WTC11 (cell line): Measurements from ENCODE around the gene ZMYND8. TPM values are rescaled to one million over a fixed set of nuclear protein-coding genes. Genes with fewer than 3 reads are reported as not detected.

Experiments
- ATAC-seq: fragments of 200-7000 bp; cut with Tn5 transposase; 2 replicates; pipeline ENCODE4 v1.10.0; 2021; ENCODE audit warnings: mild to moderate bottlenecking, moderate library complexity
- CTCF ChIA-PET: fragments of 300-600 bp; sonication (Branson Sonifier 250); formaldehyde crosslinking; loops from one replicate; lab custom pipeline; 2021; ENCODE audit warnings: antibody characterized with exemption; lab: Charles Lee
- POLR2A ChIA-PET: fragments of 350-600 bp; sonication (Branson Sonifier 250); formaldehyde crosslinking; loops from one replicate; lab custom pipeline; 2021; ENCODE audit warnings: antibody characterized with exemption; lab: Charles Lee
- DNase-seq: peaks from one replicate; pipeline ENCODE4 v3.0.0; 2021; ENCODE audit warnings: low spot score
- H3K27ac Mint-ChIP-seq: 2 replicates; pipeline ENCODE4 v1.8.0; 2021; ENCODE audit warnings: mixed read lengths
- H3K27me3 Mint-ChIP-seq: 2 replicates; pipeline ENCODE4 v1.8.0; 2021; ENCODE audit warnings: low read depth, mild to moderate bottlenecking, moderate library complexity, mixed read lengths
- H3K36me3 Mint-ChIP-seq: 2 replicates; pipeline ENCODE4 v1.8.0; 2021; ENCODE audit warnings: mixed read lengths
- H3K4me1 Mint-ChIP-seq: 2 replicates; pipeline ENCODE4 v1.8.0; 2022; ENCODE audit warnings: mixed read lengths
- H3K4me3 Mint-ChIP-seq: 2 replicates; pipeline ENCODE4 v1.8.0; 2021; ENCODE audit warnings: mild to moderate bottlenecking, moderate library complexity, mixed read lengths
- H3K9me3 Mint-ChIP-seq: 2 replicates; pipeline ENCODE4 v1.8.0; 2021; ENCODE audit warnings: mixed read lengths
- CREB1 ChIP-seq: sonication (generic); formaldehyde crosslinking; IDR thresholded peaks from 2 replicates; pipeline ENCODE4 v1.8.0; 2023; ENCODE audit warnings: mild to moderate bottlenecking, missing genetic modification reagents
- EMX1 ChIP-seq: fragments of 250-450 bp; sonication (Bioruptor Pico); IDR thresholded peaks from 2 replicates; pipeline ENCODE4 v1.8.0; 2021; ENCODE audit warnings: mild to moderate bottlenecking
- ESRRA ChIP-seq: sonication (generic); formaldehyde crosslinking; IDR thresholded peaks from 2 replicates; pipeline ENCODE4 v1.8.1; 2022; ENCODE audit warnings: mild to moderate bottlenecking, missing genetic modification reagents, borderline replicate concordance
- FOXJ3 ChIP-seq: sonication (generic); formaldehyde crosslinking; IDR thresholded peaks from 2 replicates; pipeline ENCODE4 v1.9.0; 2021; ENCODE audit warnings: missing genetic modification reagents, mild to moderate bottlenecking, borderline replicate concordance
- GABPB1 ChIP-seq: sonication (generic); formaldehyde crosslinking; IDR thresholded peaks from 2 replicates; pipeline ENCODE4 v1.8.1; 2023; ENCODE audit warnings: mild to moderate bottlenecking, missing genetic modification reagents
- JAZF1 ChIP-seq: fragments of 250-450 bp; sonication (Bioruptor Pico); IDR thresholded peaks from 2 replicates; pipeline ENCODE4 v1.9.0; 2021; ENCODE audit warnings: moderate library complexity, mild to moderate bottlenecking, inconsistent platforms
- JUN ChIP-seq: sonication (generic); formaldehyde crosslinking; IDR thresholded peaks from 2 replicates; pipeline ENCODE4 v1.8.0; 2023; ENCODE audit warnings: mild to moderate bottlenecking, missing genetic modification reagents
- MYBL2 ChIP-seq: sonication (generic); formaldehyde crosslinking; IDR thresholded peaks from 2 replicates; pipeline ENCODE4 v1.8.1; 2023; ENCODE audit warnings: mild to moderate bottlenecking, moderate library complexity, missing genetic modification reagents
- NFE2L1 ChIP-seq: sonication (generic); formaldehyde crosslinking; IDR thresholded peaks from 2 replicates; pipeline ENCODE4 v1.8.1; 2023; ENCODE audit warnings: missing genetic modification reagents
- NR2C2 ChIP-seq: sonication (generic); formaldehyde crosslinking; IDR thresholded peaks from 2 replicates; pipeline ENCODE4 v1.8.0; 2022; ENCODE audit warnings: mild to moderate bottlenecking, missing genetic modification reagents
- OVOL2 ChIP-seq: fragments of 250-450 bp; sonication (Bioruptor Pico); IDR thresholded peaks from 2 replicates; pipeline ENCODE4 v1.9.0; 2021; ENCODE audit warnings: mild to moderate bottlenecking, borderline replicate concordance
- RELA ChIP-seq: sonication (generic); formaldehyde crosslinking; IDR thresholded peaks from 2 replicates; pipeline ENCODE4 v1.8.1; 2022; ENCODE audit warnings: missing genetic modification reagents, mild to moderate bottlenecking, borderline replicate concordance
- SOX15 ChIP-seq: fragments of 250-450 bp; sonication (Bioruptor Pico); IDR thresholded peaks from 2 replicates; pipeline ENCODE4 v1.9.0; 2021; ENCODE audit warnings: mild to moderate bottlenecking
- ZNF121 ChIP-seq: sonication (generic); formaldehyde crosslinking; IDR thresholded peaks from 2 replicates; pipeline ENCODE4 v1.8.0; 2023; ENCODE audit warnings: missing genetic modification reagents
- ZNF317 ChIP-seq: sonication (generic); formaldehyde crosslinking; IDR thresholded peaks from 2 replicates; pipeline ENCODE4 v1.8.1; 2023; ENCODE audit warnings: low read depth, mild to moderate bottlenecking, moderate library complexity, missing genetic modification reagents, borderline replicate concordance
- total RNA-seq: library from RNA; stranded (reverse); gene quantifications from 3 replicates; pipeline ENCODE4 v1.2.3, GENCODE V29; 2021
- TF ChIP-seq, protein P1 (sequence below): sonication (generic); formaldehyde crosslinking; IDR thresholded peaks from 2 replicates; pipeline ENCODE4 v1.8.0; 2023; ENCODE audit warnings: mild to moderate bottlenecking, missing genetic modification reagents
- TF ChIP-seq, protein P2 (sequence below): sonication (generic); formaldehyde crosslinking; conservative IDR thresholded peaks from 2 replicates; pipeline ENCODE4 v1.8.1; 2023; ENCODE audit warnings: mild to moderate bottlenecking, low read depth, missing genetic modification reagents, moderate library complexity
- TF ChIP-seq, protein P3 (sequence below): sonication (generic); formaldehyde crosslinking; IDR thresholded peaks from 2 replicates; pipeline ENCODE4 v1.8.1; 2022; ENCODE audit warnings: mild to moderate bottlenecking, moderate library complexity, missing genetic modification reagents
- TF ChIP-seq, protein P4 (sequence below): fragments of 200-600 bp; IDR thresholded peaks from 2 replicates; pipeline ENCODE4 v1.8.0; 2022; ENCODE audit warnings: antibody characterized with exemption
- TF ChIP-seq, protein P5 (sequence below): sonication (generic); formaldehyde crosslinking; IDR thresholded peaks from 2 replicates; pipeline ENCODE4 v1.8.1; 2022; ENCODE audit warnings: low read depth, mild to moderate bottlenecking, moderate library complexity, missing genetic modification reagents, borderline replicate concordance

ZMYND8 gene
- total RNA-seq, 1 experiment from 2014 or later, result 114 TPM

DNA sequence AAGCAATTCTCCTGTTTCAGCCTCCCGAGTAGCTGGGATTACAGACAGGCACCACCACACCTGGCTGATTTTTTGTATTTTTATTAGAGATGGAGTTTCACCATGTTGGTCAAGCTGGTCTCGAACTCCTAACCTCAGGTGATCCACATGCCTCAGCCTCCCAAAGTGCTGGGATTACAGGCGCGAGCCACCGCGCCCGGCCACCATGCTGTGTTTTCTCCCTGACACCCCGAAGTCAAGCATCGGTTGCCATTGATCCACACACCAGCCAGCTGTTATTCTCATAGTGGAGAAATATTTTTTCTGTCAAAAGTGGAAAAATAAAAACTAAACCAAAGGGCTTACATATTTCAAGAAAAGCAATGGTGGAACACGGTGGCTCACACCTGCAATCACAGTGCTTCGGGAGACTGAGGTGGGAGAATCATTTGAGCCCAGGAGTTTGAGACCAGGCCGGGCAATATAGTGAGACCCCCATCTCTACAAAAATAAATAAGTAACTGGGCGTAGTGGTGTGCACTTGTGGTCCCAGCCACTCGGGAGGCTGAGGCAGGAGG, 157.4 kb downstream of the ZMYND8 start (continued):
- no peak for TF ChIP-seq ZNF317 (CRISPR knock-in tag)

DNA sequence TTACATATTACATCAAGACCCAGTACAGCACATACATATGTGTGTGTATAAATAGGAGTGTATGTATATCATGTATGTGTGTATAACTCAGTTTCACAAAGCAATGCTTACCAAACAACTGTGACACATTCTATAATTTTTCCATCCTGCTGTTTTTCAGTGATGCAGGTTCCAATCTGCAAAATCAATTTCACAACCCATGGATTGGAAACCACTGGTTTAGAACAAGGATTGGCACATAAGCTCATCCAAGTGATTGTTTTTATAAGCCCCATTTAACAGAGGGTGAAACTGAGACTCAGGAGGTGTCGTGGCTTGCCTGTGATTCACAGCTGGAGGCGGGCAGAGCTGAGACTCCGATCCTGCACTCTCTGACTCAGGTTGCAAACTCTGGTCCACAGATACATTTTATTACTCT, 158.2 kb downstream of the ZMYND8 start:
- TF ChIP-seq, protein P1, sequence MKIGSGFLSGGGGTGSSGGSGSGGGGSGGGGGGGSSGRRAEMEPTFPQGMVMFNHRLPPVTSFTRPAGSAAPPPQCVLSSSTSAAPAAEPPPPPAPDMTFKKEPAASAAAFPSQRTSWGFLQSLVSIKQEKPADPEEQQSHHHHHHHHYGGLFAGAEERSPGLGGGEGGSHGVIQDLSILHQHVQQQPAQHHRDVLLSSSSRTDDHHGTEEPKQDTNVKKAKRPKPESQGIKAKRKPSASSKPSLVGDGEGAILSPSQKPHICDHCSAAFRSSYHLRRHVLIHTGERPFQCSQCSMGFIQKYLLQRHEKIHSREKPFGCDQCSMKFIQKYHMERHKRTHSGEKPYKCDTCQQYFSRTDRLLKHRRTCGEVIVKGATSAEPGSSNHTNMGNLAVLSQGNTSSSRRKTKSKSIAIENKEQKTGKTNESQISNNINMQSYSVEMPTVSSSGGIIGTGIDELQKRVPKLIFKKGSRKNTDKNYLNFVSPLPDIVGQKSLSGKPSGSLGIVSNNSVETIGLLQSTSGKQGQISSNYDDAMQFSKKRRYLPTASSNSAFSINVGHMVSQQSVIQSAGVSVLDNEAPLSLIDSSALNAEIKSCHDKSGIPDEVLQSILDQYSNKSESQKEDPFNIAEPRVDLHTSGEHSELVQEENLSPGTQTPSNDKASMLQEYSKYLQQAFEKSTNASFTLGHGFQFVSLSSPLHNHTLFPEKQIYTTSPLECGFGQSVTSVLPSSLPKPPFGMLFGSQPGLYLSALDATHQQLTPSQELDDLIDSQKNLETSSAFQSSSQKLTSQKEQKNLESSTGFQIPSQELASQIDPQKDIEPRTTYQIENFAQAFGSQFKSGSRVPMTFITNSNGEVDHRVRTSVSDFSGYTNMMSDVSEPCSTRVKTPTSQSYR, result no peak
- TF ChIP-seq MYBL2 (CRISPR knock-in tag) (no peak), ESRRA (CRISPR knock-in tag) (no peak), RELA (CRISPR knock-in tag) (no peak), NR2C2 (CRISPR knock-in tag) (no peak), NFE2L1 (no peak), OVOL2 (no peak), FOXJ3 (CRISPR knock-in tag) (no peak), SOX15 (no peak), JUN (CRISPR knock-in tag) (no peak), CREB1 (CRISPR knock-in tag) (no peak)
- TF ChIP-seq, protein P2, sequence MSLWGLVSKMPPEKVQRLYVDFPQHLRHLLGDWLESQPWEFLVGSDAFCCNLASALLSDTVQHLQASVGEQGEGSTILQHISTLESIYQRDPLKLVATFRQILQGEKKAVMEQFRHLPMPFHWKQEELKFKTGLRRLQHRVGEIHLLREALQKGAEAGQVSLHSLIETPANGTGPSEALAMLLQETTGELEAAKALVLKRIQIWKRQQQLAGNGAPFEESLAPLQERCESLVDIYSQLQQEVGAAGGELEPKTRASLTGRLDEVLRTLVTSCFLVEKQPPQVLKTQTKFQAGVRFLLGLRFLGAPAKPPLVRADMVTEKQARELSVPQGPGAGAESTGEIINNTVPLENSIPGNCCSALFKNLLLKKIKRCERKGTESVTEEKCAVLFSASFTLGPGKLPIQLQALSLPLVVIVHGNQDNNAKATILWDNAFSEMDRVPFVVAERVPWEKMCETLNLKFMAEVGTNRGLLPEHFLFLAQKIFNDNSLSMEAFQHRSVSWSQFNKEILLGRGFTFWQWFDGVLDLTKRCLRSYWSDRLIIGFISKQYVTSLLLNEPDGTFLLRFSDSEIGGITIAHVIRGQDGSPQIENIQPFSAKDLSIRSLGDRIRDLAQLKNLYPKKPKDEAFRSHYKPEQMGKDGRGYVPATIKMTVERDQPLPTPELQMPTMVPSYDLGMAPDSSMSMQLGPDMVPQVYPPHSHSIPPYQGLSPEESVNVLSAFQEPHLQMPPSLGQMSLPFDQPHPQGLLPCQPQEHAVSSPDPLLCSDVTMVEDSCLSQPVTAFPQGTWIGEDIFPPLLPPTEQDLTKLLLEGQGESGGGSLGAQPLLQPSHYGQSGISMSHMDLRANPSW (CRISPR knock-in tag), result no peak
- TF ChIP-seq, protein P3, sequence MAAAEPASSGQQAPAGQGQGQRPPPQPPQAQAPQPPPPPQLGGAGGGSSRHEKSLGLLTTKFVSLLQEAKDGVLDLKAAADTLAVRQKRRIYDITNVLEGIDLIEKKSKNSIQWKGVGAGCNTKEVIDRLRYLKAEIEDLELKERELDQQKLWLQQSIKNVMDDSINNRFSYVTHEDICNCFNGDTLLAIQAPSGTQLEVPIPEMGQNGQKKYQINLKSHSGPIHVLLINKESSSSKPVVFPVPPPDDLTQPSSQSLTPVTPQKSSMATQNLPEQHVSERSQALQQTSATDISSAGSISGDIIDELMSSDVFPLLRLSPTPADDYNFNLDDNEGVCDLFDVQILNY, result no peak
- TF ChIP-seq, all 79 proteins: peak for 0
- ChIA-PET CTCF (interaction anchor here (1.6 to 2.6 kb wide), 2 partner anchors 8 to 186 kb away, joined by 6 to 21 read pairs; no protein-coding TSS in a partner anchor), POLR2A (interaction anchor here (0.6 kb wide), 1 partner anchor 205 kb away, joined by 5 read pairs; no protein-coding TSS in a partner anchor)
- no peaks in the 10 kb centered on the region for H3K36me3 Mint-ChIP-seq
- H3K9me3 Mint-ChIP-seq, result no peaks in the 10 kb centered on the region
- H3K27ac Mint-ChIP-seq, result no peak overlapping the region
- no peaks in the 10 kb centered on the region for H3K27me3 Mint-ChIP-seq
- 0 out of 2 replicates have a peak, but pooled peaks cover 2% of the 10 kb centered on the region for H3K4me1 Mint-ChIP-seq
- H3K4me3 Mint-ChIP-seq, result no peak overlapping the region
- ATAC-seq, result no peak
- DNase-seq, result no peak

DNA sequence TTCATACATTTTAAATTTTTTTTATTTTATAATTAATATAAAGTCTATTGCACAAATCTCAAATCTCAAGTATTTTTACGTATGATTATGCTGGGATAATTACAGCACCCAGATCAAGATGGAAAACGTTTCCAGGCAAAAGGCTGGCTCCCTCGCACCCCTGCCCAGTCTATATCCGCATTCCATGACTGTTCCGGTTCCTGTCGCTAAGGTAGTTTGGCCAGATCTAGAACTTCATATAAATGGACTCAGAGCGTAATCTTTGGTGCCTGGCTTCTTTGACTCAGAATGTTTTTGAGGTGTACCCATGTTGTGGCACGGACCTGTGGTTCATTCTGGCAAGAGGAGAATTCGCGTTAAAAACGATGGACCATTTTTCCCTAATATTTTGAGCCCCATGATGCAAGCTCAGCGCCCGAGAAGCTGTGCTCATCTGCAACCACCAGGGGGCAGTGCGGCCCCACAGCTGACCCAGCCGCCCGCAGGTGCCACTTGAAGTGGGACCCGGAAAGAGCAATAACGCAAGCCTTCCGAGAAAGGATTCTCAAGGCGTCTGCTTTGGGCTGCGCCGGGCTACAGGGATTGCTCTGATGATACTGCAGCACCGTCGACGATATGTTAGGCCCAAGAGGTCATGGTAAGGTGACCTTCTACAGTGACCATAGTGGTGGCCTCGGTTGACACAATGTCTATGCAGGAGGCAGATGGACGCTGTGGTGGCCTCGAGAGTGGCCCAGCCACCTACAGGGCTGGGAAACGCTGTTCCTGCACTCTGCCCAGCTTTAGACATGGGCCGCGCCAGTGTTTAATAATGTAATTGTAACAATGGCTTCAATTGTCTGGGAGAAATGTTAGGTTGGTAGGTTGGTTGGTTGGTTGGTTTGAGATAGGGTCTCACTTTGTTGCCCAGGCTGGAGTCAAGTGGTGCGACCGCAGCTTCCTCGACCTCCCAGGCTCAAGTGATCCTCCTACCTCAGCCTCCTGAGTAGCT, 160.1 kb downstream of the ZMYND8 start:
- H3K27me3 Mint-ChIP-seq, result no peaks in the 10 kb centered on the region
- peak; percentile 91 for DNase-seq
- H3K27ac Mint-ChIP-seq, result no peak overlapping the region
- H3K36me3 Mint-ChIP-seq, result no peaks in the 10 kb centered on the region
- ATAC-seq, result peak; percentile 87
- ChIA-PET CTCF (interaction anchor here (0.5 to 1.6 kb wide), 31 partner anchors 10 to 1178 kb away, joined by 3 to 40 read pairs (median 4); partner anchors contain the start of gene NCOA3), POLR2A (interaction anchor here (1.0 kb wide), 1 partner anchor 188 kb away, joined by 3 read pairs; no protein-coding TSS in a partner anchor)
- H3K4me3 Mint-ChIP-seq, result no peak overlapping the region
- H3K9me3 Mint-ChIP-seq, result no peaks in the 10 kb centered on the region
- H3K4me1 Mint-ChIP-seq, result 0 out of 2 replicates have a peak, but pooled peaks cover 2% of the 10 kb centered on the region
- TF ChIP-seq EMX1 (CRISPR knock-in tag) (no peak), GABPB1 (CRISPR knock-in tag) (peak; percentile 91), ZNF121 (CRISPR knock-in tag) (peak; percentile 78), JAZF1 (no peak)
- TF ChIP-seq, protein P4, sequence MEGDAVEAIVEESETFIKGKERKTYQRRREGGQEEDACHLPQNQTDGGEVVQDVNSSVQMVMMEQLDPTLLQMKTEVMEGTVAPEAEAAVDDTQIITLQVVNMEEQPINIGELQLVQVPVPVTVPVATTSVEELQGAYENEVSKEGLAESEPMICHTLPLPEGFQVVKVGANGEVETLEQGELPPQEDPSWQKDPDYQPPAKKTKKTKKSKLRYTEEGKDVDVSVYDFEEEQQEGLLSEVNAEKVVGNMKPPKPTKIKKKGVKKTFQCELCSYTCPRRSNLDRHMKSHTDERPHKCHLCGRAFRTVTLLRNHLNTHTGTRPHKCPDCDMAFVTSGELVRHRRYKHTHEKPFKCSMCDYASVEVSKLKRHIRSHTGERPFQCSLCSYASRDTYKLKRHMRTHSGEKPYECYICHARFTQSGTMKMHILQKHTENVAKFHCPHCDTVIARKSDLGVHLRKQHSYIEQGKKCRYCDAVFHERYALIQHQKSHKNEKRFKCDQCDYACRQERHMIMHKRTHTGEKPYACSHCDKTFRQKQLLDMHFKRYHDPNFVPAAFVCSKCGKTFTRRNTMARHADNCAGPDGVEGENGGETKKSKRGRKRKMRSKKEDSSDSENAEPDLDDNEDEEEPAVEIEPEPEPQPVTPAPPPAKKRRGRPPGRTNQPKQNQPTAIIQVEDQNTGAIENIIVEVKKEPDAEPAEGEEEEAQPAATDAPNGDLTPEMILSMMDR, result peak; percentile 99
- TF ChIP-seq, protein P5, sequence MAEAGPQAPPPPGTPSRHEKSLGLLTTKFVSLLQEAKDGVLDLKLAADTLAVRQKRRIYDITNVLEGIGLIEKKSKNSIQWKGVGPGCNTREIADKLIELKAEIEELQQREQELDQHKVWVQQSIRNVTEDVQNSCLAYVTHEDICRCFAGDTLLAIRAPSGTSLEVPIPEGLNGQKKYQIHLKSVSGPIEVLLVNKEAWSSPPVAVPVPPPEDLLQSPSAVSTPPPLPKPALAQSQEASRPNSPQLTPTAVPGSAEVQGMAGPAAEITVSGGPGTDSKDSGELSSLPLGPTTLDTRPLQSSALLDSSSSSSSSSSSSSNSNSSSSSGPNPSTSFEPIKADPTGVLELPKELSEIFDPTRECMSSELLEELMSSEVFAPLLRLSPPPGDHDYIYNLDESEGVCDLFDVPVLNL (CRISPR knock-in tag), result no peak
